GM13976 (cell line): Measurements from ENCODE around the gene MRPL51.

Experiments used
- DNase-seq: peaks from one replicate; pipeline ENCODE4 v3.0.0; 2012; ENCODE audit warnings: low spot score
- CTCF ChIP-seq: IDR thresholded peaks from 2 replicates; pipeline ENCODE4 v1.5.1; 2012; ENCODE audit warnings: borderline replicate concordance, mild to moderate bottlenecking; ENCODE audit not compliant: insufficient read depth; ENCODE audit errors: extremely low read depth, missing control alignments, control extremely low read depth
- in situ Hi-C: fragments of 300-500 bp; cut with MboI; formaldehyde crosslinking; loops from one replicate; pipeline ENCODE4 v1.12.0; 2022; ENCODE audit warnings: low sequenced_read_pairs, mixed read lengths, inconsistent platforms; ENCODE audit not compliant: unreplicated experiment

Gene MRPL51

GRCh38 chr12:6465467-6466183, 27.4 kb downstream of the MRPL51 start:
- peak; percentile 65 for TF ChIP-seq CTCF
- in situ Hi-C loops = no loop called here
- DNase-seq = no peak

- in situ Hi-C loops = no loop called here
- no peak for TF ChIP-seq CTCF
- no peak for DNase-seq
Observed at GRCh38 chr12:6464531-6464930, 28.5 kb downstream of the MRPL51 start.

- TF ChIP-seq CTCF = no peak
- DNase-seq = no peak
- in situ Hi-C loops = no loop called here
Observed at GRCh38 chr12:6463858-6464257, 29.2 kb downstream of the MRPL51 start.

- no peak for TF ChIP-seq CTCF
- DNase-seq = no peak
- in situ Hi-C loops = no loop called here
Observed at GRCh38 chr12:6463216-6463615, 29.8 kb downstream of the MRPL51 start.

- in situ Hi-C loops = no loop called here
- TF ChIP-seq CTCF = no peak
- no peak for DNase-seq
Observed at GRCh38 chr12:6462234-6462995, 30.6 kb downstream of the MRPL51 start.

- in situ Hi-C loops = no loop called here
- TF ChIP-seq CTCF = no peak
Observed at GRCh38 chr12:6461401-6462233, 31.4 kb downstream of the MRPL51 start.

More at GRCh38 chr12:6461401-6462233, 31.4 kb downstream of the MRPL51 start:
- DNase-seq = peak; percentile 82
